Breast epithelium (tissue), 4 donors: Measurements from ENCODE around the gene RPAP2. TPM values are rescaled to one million over a fixed set of nuclear protein-coding genes. Genes with fewer than 3 reads are reported as not detected.

ENCODE experiments used
- DNase-seq, 2 donors: peaks; one replicate each; pipeline ENCODE4 v3.0.0-alpha.2; 2019; ENCODE audit warnings: low spot score in 2 of 2
- H3K27ac ChIP-seq, 2 donors: fragments of 200-600 bp; sonication (generic) in 1 of 2; one replicate each; pipeline ENCODE4 v1.5.1; 2016 to 2019; ENCODE audit warnings: mild to moderate bottlenecking in 1 of 2
- H3K27me3 ChIP-seq, 2 donors: fragments of 200-600 bp; sonication (generic) in 1 of 2; one replicate each; pipeline versions ENCODE4 v1.5.1 to v1.6.0; 2017 to 2019; ENCODE audit warnings: control low read depth in 1 of 2, mild to moderate bottlenecking in 1 of 2
- H3K36me3 ChIP-seq: fragments of 200-600 bp; one replicate; pipeline ENCODE4 v1.5.1; 2019
- H3K4me1 ChIP-seq, 2 donors: fragments of 200-600 bp; sonication (generic); one replicate each; pipeline ENCODE4 v1.5.1; 2016 to 2019; ENCODE audit warnings: control low read depth in 1 of 2
- H3K4me3 ChIP-seq, 3 donors: fragments of 200-600 bp; sonication (generic); 1 replicate in 2 of 3; 2 replicates in 1 of 3; pipeline ENCODE4 v1.5.1; 2016 to 2019; ENCODE audit warnings: mild to moderate bottlenecking in 3 of 3, moderate library complexity in 2 of 3
- H3K9me3 ChIP-seq, 2 donors: fragments of 200-600 bp; sonication (generic) in 1 of 2; one replicate each; pipeline ENCODE4 v1.5.1; 2016 to 2019; ENCODE audit warnings: control low read depth in 1 of 2
- CTCF ChIP-seq, 3 donors: fragments of 450-650 bp; IDR thresholded peaks; one replicate each; pipeline ENCODE4 v1.5.1; 2016 to 2017; ENCODE audit warnings: antibody characterized with exemption in 3 of 3, mild to moderate bottlenecking in 3 of 3, moderate library complexity in 3 of 3
- POLR2A ChIP-seq: fragments of 450-650 bp; IDR thresholded peaks from one replicate; pipeline ENCODE4 v1.6.1; 2016; ENCODE audit warnings: antibody characterized with exemption, mild to moderate bottlenecking, moderate library complexity
- POLR2AphosphoS5 ChIP-seq, 3 donors: sonication (generic); formaldehyde crosslinking; IDR thresholded peaks; one replicate each; pipeline ENCODE4 v1.6.1; 2017; ENCODE audit warnings: antibody characterized with exemption in 3 of 3
- intact Hi-C: fragments of 100-400 bp; cut with DNase I; formaldehyde crosslinking; loops from one replicate; pipeline ENCODE4 v1.15.1; 2023; ENCODE audit warnings: low total_unique reads
- total RNA-seq, 3 donors: library from RNA; depleted of rRNA; stranded (reverse); fragments of >200 nt; gene quantifications; one replicate each; pipeline ENCODE4 v1.1.0, GENCODE V29; 2016

The RPAP2 gene
- total RNA-seq, 3 donors from 2014 or later: 7.8 to 14.7 (median 12.3) TPM

- H3K4me1 ChIP-seq: no peaks in the 10 kb centered on the region
- H3K4me3 ChIP-seq: no peak overlapping the region
- peak in 2 of 3 donors; percentile 16 to 33 for TF ChIP-seq CTCF (IDR thresholded peaks at IDR 0.05)
- no peak for TF ChIP-seq POLR2AphosphoS5 (IDR thresholded peaks at IDR 0.05)
- no peak overlapping the region for H3K27ac ChIP-seq
- H3K36me3 ChIP-seq: peaks cover 5% of the 10 kb centered on the region
- intact Hi-C loops: no loop called here
- no peaks in the 10 kb centered on the region for H3K27me3 ChIP-seq
- H3K9me3 ChIP-seq: no peaks in the 10 kb centered on the region
- DNase-seq: no peak
Observed at GRCh38 chr1:92310185-92310597, 11.3 kb downstream of the RPAP2 start.

GRCh38 chr1:92314024-92314423 is 15.2 kb downstream of the RPAP2 start:
- H3K9me3 ChIP-seq: no peaks in the 10 kb centered on the region
- H3K27ac ChIP-seq: no peak overlapping the region
- no peaks in the 10 kb centered on the region for H3K4me1 ChIP-seq
- intact Hi-C loops: no loop called here
- no peak for DNase-seq
- H3K36me3 ChIP-seq: no peaks in the 10 kb centered on the region
- H3K27me3 ChIP-seq: no peaks in the 10 kb centered on the region
- TF ChIP-seq POLR2A (no peak), CTCF (IDR thresholded peaks at IDR 0.05) (no peak), POLR2AphosphoS5 (IDR thresholded peaks at IDR 0.05) (no peak)
- no peak overlapping the region for H3K4me3 ChIP-seq

- Histone ChIP-seq H3K36me3 (no peaks in the 10 kb centered on the region), H3K4me1 (no peaks in the 10 kb centered on the region), H3K4me3 (no peak overlapping the region), H3K9me3 (no peaks in the 10 kb centered on the region), H3K27me3 (no peaks in the 10 kb centered on the region), H3K27ac (no peak overlapping the region)
- DNase-seq: no peak
- intact Hi-C loops: loop anchor here (5.0 kb wide), 1 partner anchor 1754 kb away; no protein-coding TSS in a partner anchor
- no peak for TF ChIP-seq POLR2AphosphoS5 (IDR thresholded peaks at IDR 0.05)
- no peak for TF ChIP-seq CTCF (IDR thresholded peaks at IDR 0.05)
- no peak for TF ChIP-seq POLR2A
Observed at GRCh38 chr1:92315766-92316599, 17.1 kb downstream of the RPAP2 start.

- H3K27me3 ChIP-seq: no peaks in the 10 kb centered on the region
- H3K4me1 ChIP-seq: no peaks in the 10 kb centered on the region
- TF ChIP-seq POLR2A (no peak), POLR2AphosphoS5 (IDR thresholded peaks at IDR 0.05) (no peak)
- no peak overlapping the region for H3K27ac ChIP-seq
- no peaks in the 10 kb centered on the region for H3K9me3 ChIP-seq
- no peaks in the 10 kb centered on the region for H3K36me3 ChIP-seq
- H3K4me3 ChIP-seq: no peak overlapping the region
- intact Hi-C loops: loop anchor here (5.0 kb wide), 1 partner anchor 1756 kb away; no protein-coding TSS in a partner anchor
- DNase-seq: no peak
Observed at GRCh38 chr1:92317836-92318493, 19.1 kb downstream of the RPAP2 start.

GRCh38 chr1:92323473-92324453 is 24.9 kb downstream of the RPAP2 start:
- no peak for DNase-seq
- H3K36me3 ChIP-seq: peaks cover 6% of the 10 kb centered on the region
- intact Hi-C loops: no loop called here

More at GRCh38 chr1:92323473-92324453, 24.9 kb downstream of the RPAP2 start:
- Histone ChIP-seq H3K4me1 (no peaks in the 10 kb centered on the region), H3K27me3 (no peaks in the 10 kb centered on the region), H3K27ac (no peak overlapping the region), H3K4me3 (no peak overlapping the region), H3K9me3 (peaks cover 9 to 32% of the 10 kb centered on the region in 2 donors)
- no peak for TF ChIP-seq CTCF (IDR thresholded peaks at IDR 0.05)
- TF ChIP-seq POLR2AphosphoS5 (IDR thresholded peaks at IDR 0.05): no peak
- TF ChIP-seq POLR2A: no peak
